Bronchial smooth muscle cell (primary cell): ENCODE data around the gene SASH1. TPM values are rescaled to one million over a fixed set of nuclear protein-coding genes. Genes with fewer than 3 reads are reported as not detected.

ENCODE experiments used
- total RNA-seq: library from RNA; depleted of rRNA; stranded (reverse); fragments of >200 nt; gene quantifications from 2 replicates; pipeline ENCODE4 v1.2.1, GENCODE V29; 2014

Gene SASH1
- total RNA-seq = 55.9 and 65.3 TPM in 2 replicates

DNA sequence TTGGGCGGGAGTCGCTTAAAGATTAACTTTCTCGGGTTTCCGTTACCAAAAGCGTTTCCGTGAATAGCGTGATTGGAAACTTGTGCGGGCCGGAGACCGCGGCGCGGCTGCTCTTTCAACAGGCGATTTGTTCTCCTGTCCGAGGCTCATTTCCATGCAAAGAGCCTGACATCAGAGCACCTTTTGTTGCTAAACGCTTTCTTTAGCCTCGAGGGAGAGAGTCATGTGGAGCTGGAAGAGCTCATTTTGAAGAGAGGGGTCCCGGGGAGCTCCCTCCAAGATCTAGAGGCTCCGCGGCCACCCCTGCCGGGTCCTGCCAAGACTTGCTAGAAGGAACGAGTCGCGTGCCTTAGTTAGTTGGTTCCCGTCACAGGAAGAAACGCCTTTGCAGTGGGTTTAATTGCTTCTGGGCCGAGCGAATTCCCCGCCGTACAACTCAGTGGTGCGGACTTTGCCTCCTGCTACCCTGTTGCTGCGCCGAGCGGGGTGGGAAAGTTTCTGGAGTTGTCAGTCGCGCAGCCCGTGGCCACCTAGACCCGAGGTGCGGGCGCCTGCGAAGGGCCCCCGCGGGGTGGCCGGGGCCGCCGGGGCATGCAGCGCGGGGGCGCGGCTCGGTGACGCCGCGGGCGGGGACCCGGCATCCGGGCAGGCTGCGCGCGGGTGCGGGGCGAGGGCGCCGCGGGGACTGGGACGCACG lies at the start of gene SASH1:
TSS of gene SASH1 (plus strand) at position 489 of the 697 bp plus-strand sequence. CDS start 230 bp downstream, outside the sequence.

